Adipocyte (in vitro differentiated cells): ENCODE results near the gene FHL2.

Experiments
- DNase-seq: peaks from one replicate; pipeline ENCODE4 v3.0.0-alpha.2; 2015; ENCODE audit warnings: low read depth
- H3K27me3 ChIP-seq: replicated peaks from 2 replicates; pipeline ENCODE4 v1.7.0; 2013; ENCODE audit warnings: mild to moderate bottlenecking, low read length, moderate library complexity; ENCODE audit not compliant: control insufficient read depth, insufficient read depth
- H3K36me3 ChIP-seq: 2 replicates; pipeline ENCODE4 v1.7.0; 2013; ENCODE audit warnings: low read length, mild to moderate bottlenecking, moderate library complexity; ENCODE audit not compliant: control insufficient read depth, insufficient read depth, severe bottlenecking
- H3K4me1 ChIP-seq: 2 replicates; pipeline ENCODE4 v1.7.0; 2013; ENCODE audit warnings: mild to moderate bottlenecking, low read length, moderate library complexity; ENCODE audit not compliant: control insufficient read depth, insufficient read depth
- H3K4me3 ChIP-seq: 2 replicates; pipeline ENCODE4 v1.7.0; 2013; ENCODE audit warnings: mild to moderate bottlenecking, low read length, moderate library complexity
- H3K9ac ChIP-seq: 2 replicates; pipeline ENCODE4 v1.7.0; 2013; ENCODE audit warnings: mild to moderate bottlenecking, low read length, moderate library complexity
- H3K9me3 ChIP-seq: 2 replicates; pipeline ENCODE4 v1.7.0; 2013; ENCODE audit warnings: mild to moderate bottlenecking, low read length, moderate library complexity; ENCODE audit not compliant: control insufficient read depth

FHL2 gene

DNA sequence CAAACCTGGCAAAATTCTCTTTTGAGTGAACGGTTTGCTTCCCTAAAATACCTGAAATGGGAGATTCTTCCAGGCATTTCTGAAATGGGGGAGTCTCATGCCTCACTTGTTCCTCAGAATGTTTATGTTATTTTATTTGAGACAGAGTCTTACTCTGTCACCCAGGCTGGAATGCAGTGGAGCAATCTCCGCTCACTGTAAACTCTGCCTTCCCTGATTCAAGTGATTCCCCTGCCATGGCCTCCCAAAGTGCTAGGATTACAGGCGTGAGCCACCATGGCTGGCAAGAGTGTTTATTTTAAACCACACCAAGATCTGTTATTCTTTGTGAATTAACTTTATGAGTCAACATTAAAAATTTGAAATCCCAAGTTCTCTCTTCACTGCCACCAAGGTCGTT, 6.4 kb upstream of the FHL2 start:
- DNase-seq = peak; percentile 90
- Histone ChIP-seq H3K9ac (peak overlapping the region; percentile 69), H3K4me3 (no peak overlapping the region), H3K9me3 (no peaks in the 10 kb centered on the region), H3K27me3 (no peaks in the 10 kb centered on the region), H3K36me3 (no peaks in the 10 kb centered on the region), H3K4me1 (peaks cover 44% of the 10 kb centered on the region)

DNA sequence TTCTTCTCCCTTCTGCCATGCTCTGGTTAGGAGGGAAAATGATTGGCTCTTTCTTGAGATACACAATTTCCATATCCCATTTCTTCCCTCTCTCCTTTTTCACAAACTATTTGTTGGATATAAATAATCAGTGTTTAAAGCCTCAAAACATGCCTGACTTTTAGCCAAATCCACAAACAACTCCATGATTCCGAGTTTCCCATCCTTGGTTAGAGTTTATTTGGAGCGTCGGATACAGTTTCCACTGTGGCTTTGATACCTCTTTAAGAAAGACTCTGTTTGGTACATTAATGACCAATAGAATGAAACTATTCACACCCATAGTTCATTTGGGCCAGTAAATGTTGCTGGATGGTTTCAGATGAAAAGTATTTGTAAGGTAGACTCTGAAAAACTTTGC, 5.9 kb upstream of the FHL2 start:
- Histone ChIP-seq H3K9ac (peak overlapping the region; percentile 69), H3K4me1 (peaks cover 39% of the 10 kb centered on the region), H3K36me3 (no peaks in the 10 kb centered on the region), H3K9me3 (no peaks in the 10 kb centered on the region), H3K27me3 (no peaks in the 10 kb centered on the region), H3K4me3 (no peak overlapping the region)
- no peak for DNase-seq

- Histone ChIP-seq H3K4me3 (no peak overlapping the region), H3K9ac (peak overlapping the region; percentile 69), H3K9me3 (no peaks in the 10 kb centered on the region), H3K36me3 (no peaks in the 10 kb centered on the region), H3K27me3 (no peaks in the 10 kb centered on the region), H3K4me1 (peaks cover 32% of the 10 kb centered on the region)
- DNase-seq = peak; percentile 74
Observed at GRCh38 chr2:105403783-105404698, 5.2 kb upstream of the FHL2 start.

GRCh38 chr2:105403241-105403782, 4.5 kb upstream of the FHL2 start:
- Histone ChIP-seq H3K27me3 (no peaks in the 10 kb centered on the region), H3K4me3 (no peak overlapping the region), H3K4me1 (peaks cover 31% of the 10 kb centered on the region), H3K36me3 (no peaks in the 10 kb centered on the region), H3K9ac (peak overlapping the region; percentile 39), H3K9me3 (no peaks in the 10 kb centered on the region)
- DNase-seq = no peak

DNA sequence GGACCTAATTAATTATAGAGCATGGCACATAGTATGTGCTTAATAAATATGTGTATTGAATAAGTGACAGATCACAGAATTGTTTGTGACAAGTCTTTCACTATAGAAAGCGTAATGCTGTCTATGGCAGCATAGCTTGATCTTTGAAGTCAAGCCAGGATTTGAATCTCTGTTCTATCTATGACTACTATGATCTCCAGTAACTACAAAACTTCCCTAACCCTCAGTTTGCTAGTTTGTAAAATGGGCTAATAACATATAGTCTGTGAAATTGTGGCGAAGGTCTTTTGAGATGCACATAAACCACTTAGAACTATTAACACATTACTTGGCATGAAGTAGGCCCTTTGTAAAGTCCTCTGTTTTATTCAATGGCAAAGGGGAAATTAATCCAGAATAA, 4.0 kb upstream of the FHL2 start:
- no peak overlapping the region for H3K4me3 ChIP-seq
- peak overlapping the region; percentile 39 for H3K9ac ChIP-seq
- no peaks in the 10 kb centered on the region for H3K27me3 ChIP-seq
- DNase-seq = no peak
- H3K9me3 ChIP-seq = no peaks in the 10 kb centered on the region
- H3K36me3 ChIP-seq = no peaks in the 10 kb centered on the region
- H3K4me1 ChIP-seq = peaks cover 31% of the 10 kb centered on the region

DNA sequence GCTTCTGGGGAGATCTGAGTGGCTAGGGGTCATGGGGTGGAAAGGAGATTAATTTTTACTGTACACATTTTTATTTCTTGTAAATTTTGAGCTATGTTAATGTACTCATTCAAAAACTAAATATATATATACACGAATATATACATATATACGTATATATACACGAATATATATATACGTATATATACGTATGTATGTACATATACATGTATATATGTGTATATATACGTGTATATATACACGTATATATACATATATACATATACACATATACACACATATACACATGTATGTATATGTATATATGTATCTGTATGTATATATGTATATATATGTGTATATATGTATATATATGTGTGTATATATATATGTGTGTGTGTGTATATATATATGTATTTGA, 3.0 kb upstream of the FHL2 start:
- Histone ChIP-seq H3K4me3 (no peak overlapping the region), H3K9ac (no peak overlapping the region), H3K4me1 (peaks cover 39% of the 10 kb centered on the region), H3K27me3 (no peaks in the 10 kb centered on the region), H3K36me3 (no peaks in the 10 kb centered on the region), H3K9me3 (no peaks in the 10 kb centered on the region)
- DNase-seq = no peak

- no peaks in the 10 kb centered on the region for H3K9me3 ChIP-seq
- H3K36me3 ChIP-seq = peaks cover 6% of the 10 kb centered on the region
- H3K9ac ChIP-seq = no peak overlapping the region
- peaks cover 42% of the 10 kb centered on the region for H3K4me1 ChIP-seq
- H3K27me3 ChIP-seq = no peaks in the 10 kb centered on the region
- no peak for DNase-seq
- no peak overlapping the region for H3K4me3 ChIP-seq
Observed at GRCh38 chr2:105400138-105400540, 1.3 kb upstream of the FHL2 start.

- DNase-seq = no peak
- peaks cover 39% of the 10 kb centered on the region for H3K4me1 ChIP-seq
- H3K9ac ChIP-seq = peak overlapping the region; percentile 98
- H3K27me3 ChIP-seq = no peaks in the 10 kb centered on the region
- peak overlapping the region; percentile 96 for H3K4me3 ChIP-seq
- peaks cover 7% of the 10 kb centered on the region for H3K36me3 ChIP-seq
- H3K9me3 ChIP-seq = no peaks in the 10 kb centered on the region
Observed at GRCh38 chr2:105399207-105399861, 483 bp upstream of the FHL2 start.

- no peaks in the 10 kb centered on the region for H3K27me3 ChIP-seq
- H3K36me3 ChIP-seq = peaks cover 20% of the 10 kb centered on the region
- no peaks in the 10 kb centered on the region for H3K9me3 ChIP-seq
- H3K4me3 ChIP-seq = peak overlapping the region; percentile 96
- peak overlapping the region; percentile 98 for H3K9ac ChIP-seq
- peaks cover 35% of the 10 kb centered on the region for H3K4me1 ChIP-seq
- peak; percentile 49 for DNase-seq
Observed at GRCh38 chr2:105397953-105398335, 907 bp downstream of the FHL2 start.

DNA sequence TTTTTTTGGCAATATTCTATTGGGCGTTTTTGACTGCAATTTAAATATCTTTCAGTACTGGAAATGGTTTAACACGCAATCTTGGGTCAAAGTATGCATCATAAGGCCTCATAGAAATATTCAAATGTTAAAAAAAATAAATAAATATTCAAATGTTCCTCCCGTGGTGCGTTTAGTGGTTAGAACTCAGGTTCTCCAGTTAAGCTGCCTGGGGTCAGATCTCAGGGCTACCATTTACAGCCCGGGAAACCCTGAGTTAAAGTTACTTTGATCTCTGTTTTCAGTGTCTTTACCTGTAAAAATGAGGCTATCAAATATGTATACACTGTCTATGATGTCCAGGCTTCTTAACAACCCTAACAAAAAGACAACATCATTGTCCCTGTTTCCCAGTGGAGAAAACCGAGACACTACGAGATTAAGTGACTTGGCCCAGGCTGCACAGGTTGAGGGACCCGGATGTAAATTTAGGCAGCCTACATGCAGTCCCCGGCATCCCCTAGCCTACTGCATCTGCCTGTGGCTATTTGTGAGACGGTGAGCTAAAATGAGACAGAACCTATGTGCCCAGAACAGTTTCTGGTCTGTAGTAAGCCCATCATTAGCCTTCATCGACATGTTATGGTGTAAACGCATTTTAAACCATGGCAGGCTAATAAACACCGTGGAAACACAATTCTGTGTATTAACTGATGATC, 1.7 kb downstream of the FHL2 start:
- H3K27me3 ChIP-seq = no peaks in the 10 kb centered on the region
- H3K36me3 ChIP-seq = peaks cover 20% of the 10 kb centered on the region
- peak; percentile 56 for DNase-seq
- H3K9ac ChIP-seq = peak overlapping the region; percentile 98
- peak overlapping the region; percentile 96 for H3K4me3 ChIP-seq
- peaks cover 38% of the 10 kb centered on the region for H3K4me1 ChIP-seq
- no peaks in the 10 kb centered on the region for H3K9me3 ChIP-seq
